Epithelial cell of proximal tubule (primary cell): ENCODE measurements around the gene NUP35. TPM values are rescaled to one million over a fixed set of nuclear protein-coding genes. Genes with fewer than 3 reads are reported as not detected.

Experiments used
- DNase-seq: peaks from one replicate; pipeline ENCODE4 v3.0.0-alpha.2; 2011; ENCODE audit warnings: low read depth
- H3K4me3 ChIP-seq: 2 replicates; pipeline ENCODE4 v1.5.1; 2011; ENCODE audit warnings: low read depth, mild to moderate bottlenecking, low read length
- total RNA-seq: library from RNA; depleted of rRNA; stranded (reverse); fragments of >200 nt; gene quantifications from 2 replicates; pipeline ENCODE4 v1.2.3, GENCODE V29; 2015
- TF ChIP-seq, protein P1 (sequence below): conservative IDR thresholded peaks from 2 replicates; pipeline ENCODE4 v1.5.1; 2012; ENCODE audit warnings: low read depth, mild to moderate bottlenecking, low read length

NUP35 gene
- total RNA-seq, 1 donor from 2014 or later = 19.1 TPM

DNA sequence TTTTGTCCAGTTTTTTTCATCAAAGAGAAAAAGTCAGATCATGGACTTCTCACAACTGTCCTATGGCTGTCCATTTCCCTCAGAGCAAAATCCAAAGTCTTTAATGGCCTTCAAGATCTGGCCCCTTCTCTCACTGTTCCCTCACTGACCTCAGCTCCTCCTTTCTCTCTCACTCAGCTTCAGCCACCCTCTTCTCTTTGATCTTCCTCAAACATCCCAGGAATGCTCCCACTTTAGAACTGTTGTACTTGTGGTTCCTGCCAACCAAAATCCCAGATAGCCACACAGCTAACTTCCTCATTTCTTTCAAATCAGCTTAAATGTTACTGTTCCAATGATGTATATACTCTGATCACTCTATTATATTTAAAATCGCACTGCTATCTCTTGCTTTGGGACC lies 82.9 kb downstream of the NUP35 start:
- no peak overlapping the region for H3K4me3 ChIP-seq
- peak; percentile 7 for DNase-seq
- TF ChIP-seq, protein P1, sequence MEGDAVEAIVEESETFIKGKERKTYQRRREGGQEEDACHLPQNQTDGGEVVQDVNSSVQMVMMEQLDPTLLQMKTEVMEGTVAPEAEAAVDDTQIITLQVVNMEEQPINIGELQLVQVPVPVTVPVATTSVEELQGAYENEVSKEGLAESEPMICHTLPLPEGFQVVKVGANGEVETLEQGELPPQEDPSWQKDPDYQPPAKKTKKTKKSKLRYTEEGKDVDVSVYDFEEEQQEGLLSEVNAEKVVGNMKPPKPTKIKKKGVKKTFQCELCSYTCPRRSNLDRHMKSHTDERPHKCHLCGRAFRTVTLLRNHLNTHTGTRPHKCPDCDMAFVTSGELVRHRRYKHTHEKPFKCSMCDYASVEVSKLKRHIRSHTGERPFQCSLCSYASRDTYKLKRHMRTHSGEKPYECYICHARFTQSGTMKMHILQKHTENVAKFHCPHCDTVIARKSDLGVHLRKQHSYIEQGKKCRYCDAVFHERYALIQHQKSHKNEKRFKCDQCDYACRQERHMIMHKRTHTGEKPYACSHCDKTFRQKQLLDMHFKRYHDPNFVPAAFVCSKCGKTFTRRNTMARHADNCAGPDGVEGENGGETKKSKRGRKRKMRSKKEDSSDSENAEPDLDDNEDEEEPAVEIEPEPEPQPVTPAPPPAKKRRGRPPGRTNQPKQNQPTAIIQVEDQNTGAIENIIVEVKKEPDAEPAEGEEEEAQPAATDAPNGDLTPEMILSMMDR = no peak

DNA sequence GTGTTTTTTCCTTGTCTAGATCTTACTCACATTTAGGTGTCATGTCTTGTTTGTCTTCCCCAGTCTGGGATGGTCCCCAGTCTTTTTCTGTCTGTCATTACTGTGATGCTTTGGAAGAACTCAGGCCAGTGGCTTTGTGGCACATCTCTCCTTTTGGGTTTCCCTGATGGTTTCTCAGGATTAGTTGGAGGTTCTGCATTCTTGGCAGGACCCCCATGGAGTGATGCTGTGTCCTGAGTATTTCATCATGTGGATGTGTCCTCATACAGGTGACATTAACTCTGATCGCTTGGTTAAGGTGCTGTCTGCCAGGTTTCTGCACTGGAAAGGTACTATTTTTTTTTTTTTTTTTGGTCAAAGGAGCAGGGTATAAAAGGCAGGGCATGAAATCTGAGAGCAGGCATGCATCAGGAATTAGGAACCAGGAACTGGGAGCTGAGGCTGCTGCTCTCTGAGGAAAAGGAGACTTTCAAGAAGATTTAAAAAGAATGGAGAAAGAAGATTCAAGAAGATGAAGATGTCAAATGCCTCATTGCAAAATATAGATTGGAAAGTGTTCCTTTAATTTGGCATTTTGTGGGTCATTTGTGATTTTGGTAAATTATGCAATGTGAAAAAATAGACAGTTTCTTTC lies 85.3 kb downstream of the NUP35 start:
- H3K4me3 ChIP-seq = no peak overlapping the region
- DNase-seq = no peak
- TF ChIP-seq, protein P1 = no peak

Other genes starting within 250 kb of the NUP35 start
- 79.5 and 103 TPM in 2 replicates for gene NCKAP1, start 86.0 kb upstream of the NUP35 start, total RNA-seq
- gene DUSP19, start 45.7 kb upstream of the NUP35 start, total RNA-seq = 0.17 and 0.51 TPM in 2 replicates